ENCODE data around the gene BYSL.

Gene BYSL

DNA sequence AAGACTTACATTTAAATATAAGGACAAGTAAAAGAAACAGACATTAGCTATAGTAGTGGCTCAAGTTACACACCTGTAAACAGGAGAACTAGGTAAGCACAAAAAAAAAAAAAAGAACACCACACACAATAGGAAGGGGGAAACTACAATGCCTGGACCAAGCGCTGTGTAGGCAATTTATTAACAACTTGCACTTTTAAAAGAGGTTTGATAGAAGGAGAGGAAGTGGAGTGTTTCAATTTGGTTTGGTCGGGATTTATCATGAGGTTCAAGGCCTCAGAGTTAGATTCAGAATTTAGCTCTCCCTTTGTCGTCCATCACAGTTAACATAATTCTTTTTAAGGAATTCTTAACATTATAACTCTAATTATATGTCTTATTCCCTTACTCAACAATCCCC is 25.0 kb upstream of the BYSL start:
- Histone ChIP-seq H2BK15ac (ENCODE audit: low read length) (no peak overlapping the region), H3K4me2 (ENCODE audit: insufficient read depth, low read length, poor library complexity, severe bottlenecking) (peak overlapping the region; percentile 49), H2AFZ (ENCODE audit: low read length) (peak overlapping the region; percentile 83), H3K27ac (replicated peaks; ENCODE audit: low read length) (no peak overlapping the region), H3K14ac (ENCODE audit: low read length) (no peak overlapping the region), H3K36me3 (replicated peaks in 1 of 2; ENCODE audit: control insufficient read depth in 2 of 2, insufficient read depth in 2 of 2, low read length in 2 of 2) (peaks cover 2 to 10% of the 10 kb centered on the region in 2 donors), H2AK5ac (ENCODE audit: low read depth, low read length) (no peak overlapping the region), H3K4ac (ENCODE audit: low read length) (no peak overlapping the region), H2BK120ac (ENCODE audit: low read depth, low read length) (no peak overlapping the region), H3K9me3 (replicated peaks in 1 of 2; ENCODE audit: control insufficient read depth in 2 of 2, insufficient read depth in 1 of 2, low read depth in 1 of 2, low read length in 2 of 2) (no peaks in the 10 kb centered on the region), H2BK12ac (ENCODE audit: low read length) (no peak overlapping the region), H3K9ac (ENCODE audit: low read depth, low read length, poor library complexity) (no peak overlapping the region), H3K4me3 (ENCODE audit: low read length in 2 of 2) (peak overlapping the region in 1 of 2 donors; percentile 55), H3K23ac (ENCODE audit: low read depth, low read length, poor library complexity) (no peak overlapping the region), H2BK5ac (ENCODE audit: low read length) (no peak overlapping the region), H3K27me3 (ENCODE audit: control insufficient read depth in 3 of 3, insufficient read depth in 3 of 3, low read depth in 1 of 3, low read length in 3 of 3) (no peaks in the 10 kb centered on the region), H3K4me1 (ENCODE audit: control insufficient read depth in 2 of 2, insufficient read depth in 1 of 2, low read depth in 1 of 2, low read length in 2 of 2) (peaks cover 0 to 11% of the 10 kb centered on the region in 2 donors), H3K79me1 (ENCODE audit: low read depth, low read length) (no peaks in the 10 kb centered on the region), H4K91ac (ENCODE audit: low read depth, low read length, poor library complexity) (no peak overlapping the region), H4K8ac (ENCODE audit: low read depth, low read length) (no peak overlapping the region), H3K18ac (ENCODE audit: low read length) (no peak overlapping the region)
- WGBS, 2 donors (ENCODE audit: extremely low coverage in 2 of 2, insufficient read length in 2 of 2, insufficient replicate concordance in 1 of 2), result no CpG with 5 or more reads among the region's 3 CpGs
- no peak for DNase-seq (ENCODE audit: low spot score)

DNA sequence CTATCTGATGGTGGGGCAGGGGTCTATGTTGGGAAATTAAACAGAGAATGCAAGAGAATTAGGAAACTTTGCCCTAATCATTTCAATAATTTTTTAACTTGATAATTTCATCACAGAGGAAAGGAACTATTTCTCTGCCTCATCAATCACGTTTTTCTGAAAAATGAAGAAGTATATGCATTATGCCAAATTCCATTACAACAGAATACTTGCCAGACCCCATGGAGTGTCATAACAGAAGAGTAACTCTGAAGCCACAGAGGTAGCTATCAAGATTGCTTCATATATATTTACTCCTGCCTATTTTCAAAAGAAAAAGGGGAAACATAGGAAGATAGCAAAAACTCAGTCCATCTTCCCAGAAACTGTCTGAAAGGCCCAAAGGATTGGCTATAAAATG is 20.4 kb upstream of the BYSL start:
- Histone ChIP-seq H3K4me2 (ENCODE audit: insufficient read depth, low read length, poor library complexity, severe bottlenecking) (no peak overlapping the region), H3K23ac (ENCODE audit: low read depth, low read length, poor library complexity) (no peak overlapping the region), H2BK5ac (ENCODE audit: low read length) (no peak overlapping the region), H4K91ac (ENCODE audit: low read depth, low read length, poor library complexity) (no peak overlapping the region), H3K4me3 (ENCODE audit: low read length in 2 of 2) (no peak overlapping the region), H3K79me1 (ENCODE audit: low read depth, low read length) (no peaks in the 10 kb centered on the region), H2BK15ac (ENCODE audit: low read length) (no peak overlapping the region), H3K36me3 (replicated peaks in 1 of 2; ENCODE audit: control insufficient read depth in 2 of 2, insufficient read depth in 2 of 2, low read length in 2 of 2) (peaks cover 5 to 35% of the 10 kb centered on the region in 2 donors), H3K4ac (ENCODE audit: low read length) (no peak overlapping the region), H3K27me3 (ENCODE audit: control insufficient read depth in 3 of 3, insufficient read depth in 3 of 3, low read depth in 1 of 3, low read length in 3 of 3) (no peaks in the 10 kb centered on the region), H3K18ac (ENCODE audit: low read length) (no peak overlapping the region), H2AFZ (ENCODE audit: low read length) (no peak overlapping the region), H3K27ac (replicated peaks; ENCODE audit: low read length) (no peak overlapping the region), H2BK12ac (ENCODE audit: low read length) (no peak overlapping the region), H3K4me1 (ENCODE audit: control insufficient read depth in 2 of 2, insufficient read depth in 1 of 2, low read depth in 1 of 2, low read length in 2 of 2) (peaks cover 0 to 5% of the 10 kb centered on the region in 2 donors), H3K14ac (ENCODE audit: low read length) (no peak overlapping the region), H3K9me3 (replicated peaks in 1 of 2; ENCODE audit: control insufficient read depth in 2 of 2, insufficient read depth in 1 of 2, low read depth in 1 of 2, low read length in 2 of 2) (no peaks in the 10 kb centered on the region), H4K8ac (ENCODE audit: low read depth, low read length) (no peak overlapping the region), H2AK5ac (ENCODE audit: low read depth, low read length) (no peak overlapping the region), H2BK120ac (ENCODE audit: low read depth, low read length) (no peak overlapping the region), H3K9ac (ENCODE audit: low read depth, low read length, poor library complexity) (no peak overlapping the region)
- no CpG with 5 or more reads among the region's 1 CpG for WGBS, 2 donors (ENCODE audit: extremely low coverage in 2 of 2, insufficient read length in 2 of 2, insufficient replicate concordance in 1 of 2)
- no peak for DNase-seq (ENCODE audit: low spot score)

DNA sequence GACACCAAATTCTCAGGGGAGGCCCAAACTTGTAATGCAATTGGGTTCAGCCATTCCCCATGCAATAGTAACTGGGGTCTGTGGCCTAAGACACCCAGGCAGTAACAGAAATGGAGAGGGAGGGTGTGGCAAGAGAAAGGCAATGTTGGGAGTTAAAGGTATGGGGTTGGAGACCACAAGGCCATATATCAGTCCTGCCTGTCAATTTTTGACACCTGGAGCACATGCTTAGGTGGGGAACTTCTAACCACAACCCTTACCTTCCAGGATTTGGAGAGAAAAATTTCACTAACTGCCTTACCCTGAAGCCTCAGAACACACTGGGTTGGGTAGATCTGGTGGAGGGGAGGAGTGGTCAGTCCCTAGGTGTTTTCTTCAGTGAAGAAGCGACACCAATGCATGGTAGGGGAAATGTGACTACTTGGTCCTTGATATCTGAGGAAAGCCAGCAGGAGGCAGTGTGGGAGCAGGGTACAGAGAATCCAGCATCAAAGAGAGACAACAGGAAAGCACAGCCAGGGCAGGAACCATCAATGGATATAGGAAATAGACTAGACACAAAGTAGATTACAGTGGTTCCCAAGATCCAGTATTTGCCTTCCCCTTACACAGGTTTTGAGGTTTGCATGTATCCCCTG is 19.3 kb upstream of the BYSL start:
- Histone ChIP-seq H2BK5ac (ENCODE audit: low read length) (no peak overlapping the region), H3K27me3 (ENCODE audit: control insufficient read depth in 3 of 3, insufficient read depth in 3 of 3, low read depth in 1 of 3, low read length in 3 of 3) (no peaks in the 10 kb centered on the region), H2BK120ac (ENCODE audit: low read depth, low read length) (no peak overlapping the region), H3K4me3 (ENCODE audit: low read length in 2 of 2) (no peak overlapping the region), H4K91ac (ENCODE audit: low read depth, low read length, poor library complexity) (no peak overlapping the region), H2AK5ac (ENCODE audit: low read depth, low read length) (no peak overlapping the region), H3K9me3 (replicated peaks in 1 of 2; ENCODE audit: control insufficient read depth in 2 of 2, insufficient read depth in 1 of 2, low read depth in 1 of 2, low read length in 2 of 2) (no peaks in the 10 kb centered on the region), H4K8ac (ENCODE audit: low read depth, low read length) (no peak overlapping the region), H3K79me1 (ENCODE audit: low read depth, low read length) (no peaks in the 10 kb centered on the region), H3K36me3 (replicated peaks in 1 of 2; ENCODE audit: control insufficient read depth in 2 of 2, insufficient read depth in 2 of 2, low read length in 2 of 2) (peaks cover 13 to 46% of the 10 kb centered on the region in 2 donors), H3K9ac (ENCODE audit: low read depth, low read length, poor library complexity) (no peak overlapping the region), H3K27ac (replicated peaks; ENCODE audit: low read length) (no peak overlapping the region), H3K18ac (ENCODE audit: low read length) (no peak overlapping the region), H3K14ac (ENCODE audit: low read length) (no peak overlapping the region), H3K4me1 (ENCODE audit: control insufficient read depth in 2 of 2, insufficient read depth in 1 of 2, low read depth in 1 of 2, low read length in 2 of 2) (no peaks in the 10 kb centered on the region), H3K23ac (ENCODE audit: low read depth, low read length, poor library complexity) (no peak overlapping the region), H2BK15ac (ENCODE audit: low read length) (no peak overlapping the region), H3K4ac (ENCODE audit: low read length) (no peak overlapping the region), H2BK12ac (ENCODE audit: low read length) (no peak overlapping the region), H3K4me2 (ENCODE audit: insufficient read depth, low read length, poor library complexity, severe bottlenecking) (no peak overlapping the region), H2AFZ (ENCODE audit: low read length) (no peak overlapping the region)
- no peak for DNase-seq (ENCODE audit: low spot score)
- no CpG with 5 or more reads among the region's 1 CpG for WGBS, 2 donors (ENCODE audit: extremely low coverage in 2 of 2, insufficient read length in 2 of 2, insufficient replicate concordance in 1 of 2)

- Histone ChIP-seq H4K91ac (ENCODE audit: low read depth, low read length, poor library complexity) (no peak overlapping the region), H3K9me3 (replicated peaks in 1 of 2; ENCODE audit: control insufficient read depth in 2 of 2, insufficient read depth in 1 of 2, low read depth in 1 of 2, low read length in 2 of 2) (no peaks in the 10 kb centered on the region), H3K79me1 (ENCODE audit: low read depth, low read length) (no peaks in the 10 kb centered on the region), H3K14ac (ENCODE audit: low read length) (no peak overlapping the region), H3K4me3 (ENCODE audit: low read length in 2 of 2) (no peak overlapping the region), H3K27me3 (ENCODE audit: control insufficient read depth in 3 of 3, insufficient read depth in 3 of 3, low read depth in 1 of 3, low read length in 3 of 3) (no peaks in the 10 kb centered on the region), H3K4me1 (ENCODE audit: control insufficient read depth in 2 of 2, insufficient read depth in 1 of 2, low read depth in 1 of 2, low read length in 2 of 2) (no peaks in the 10 kb centered on the region), H2BK5ac (ENCODE audit: low read length) (no peak overlapping the region), H3K27ac (replicated peaks; ENCODE audit: low read length) (no peak overlapping the region), H4K8ac (ENCODE audit: low read depth, low read length) (no peak overlapping the region), H3K4ac (ENCODE audit: low read length) (no peak overlapping the region), H3K18ac (ENCODE audit: low read length) (no peak overlapping the region), H3K9ac (ENCODE audit: low read depth, low read length, poor library complexity) (no peak overlapping the region), H3K36me3 (replicated peaks in 1 of 2; ENCODE audit: control insufficient read depth in 2 of 2, insufficient read depth in 2 of 2, low read length in 2 of 2) (peaks cover 19 to 84% of the 10 kb centered on the region in 2 donors), H2AK5ac (ENCODE audit: low read depth, low read length) (no peak overlapping the region), H3K23ac (ENCODE audit: low read depth, low read length, poor library complexity) (no peak overlapping the region), H2BK15ac (ENCODE audit: low read length) (no peak overlapping the region), H2BK12ac (ENCODE audit: low read length) (no peak overlapping the region), H2BK120ac (ENCODE audit: low read depth, low read length) (no peak overlapping the region), H2AFZ (ENCODE audit: low read length) (no peak overlapping the region), H3K4me2 (ENCODE audit: insufficient read depth, low read length, poor library complexity, severe bottlenecking) (no peak overlapping the region)
- no peak for DNase-seq (ENCODE audit: low spot score)
- no CpG with 5 or more reads among the region's 1 CpG for WGBS, 2 donors (ENCODE audit: extremely low coverage in 2 of 2, insufficient read length in 2 of 2, insufficient replicate concordance in 1 of 2)
These were observed 11.6 kb upstream of the BYSL start for GRCh38 chr6:41909727-41910126.
